AG10803 (cell line): ENCODE data around the gene SERPINA5.
A peak's percentile ranks its signal among the peaks of the same experiment; 100 is the strongest.

ENCODE experiments used
- DNase-seq: peaks from one replicate; pipeline ENCODE4 v3.0.0; 2010; ENCODE audit warnings: low read depth
- H3K4me3 ChIP-seq: 2 replicates; pipeline ENCODE4 v1.5.1; 2011; ENCODE audit warnings: mild to moderate bottlenecking, low read length, control low read depth
- TF ChIP-seq, protein P1 (sequence below): conservative IDR thresholded peaks from 2 replicates; pipeline ENCODE4 v1.5.1; 2011; ENCODE audit warnings: mild to moderate bottlenecking, low read length, control low read depth, inconsistent platforms

SERPINA5 gene

DNA sequence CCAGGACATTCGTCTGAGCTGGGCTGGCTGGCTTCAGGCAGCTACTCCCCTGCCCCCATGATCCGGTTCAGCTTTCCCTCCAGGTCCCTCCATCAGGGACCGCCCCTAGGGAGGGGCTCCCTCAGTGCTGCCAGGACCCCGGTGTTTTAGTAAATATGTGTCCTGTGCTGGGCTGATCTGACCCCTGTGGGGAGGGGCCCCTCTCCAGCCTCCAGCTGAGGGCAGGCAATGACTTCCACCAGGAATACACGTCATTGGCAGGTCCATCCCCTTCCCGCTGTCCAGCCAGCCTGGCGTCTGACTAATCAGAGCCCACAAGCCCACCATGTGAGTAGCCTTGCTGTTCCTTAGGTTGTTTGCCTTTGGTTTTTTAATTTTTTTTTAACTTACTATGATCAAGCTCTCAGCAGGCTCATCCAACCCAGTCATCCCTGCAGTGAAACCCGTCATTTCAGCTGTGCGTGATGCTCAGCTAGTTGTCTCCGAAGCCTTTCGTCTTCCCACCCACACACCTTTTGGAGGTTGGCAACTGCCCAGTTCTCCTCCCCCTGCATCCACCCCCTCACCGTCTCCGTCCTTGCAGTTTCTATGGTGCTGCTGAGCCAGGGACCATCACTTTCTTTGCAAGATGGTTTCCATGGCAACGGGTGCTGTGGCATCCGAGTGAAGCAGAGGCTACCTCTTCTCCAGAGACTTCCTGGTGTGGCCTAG lies 35.9 kb upstream of the SERPINA5 start:
- no peak for DNase-seq
- TF ChIP-seq, protein P1, sequence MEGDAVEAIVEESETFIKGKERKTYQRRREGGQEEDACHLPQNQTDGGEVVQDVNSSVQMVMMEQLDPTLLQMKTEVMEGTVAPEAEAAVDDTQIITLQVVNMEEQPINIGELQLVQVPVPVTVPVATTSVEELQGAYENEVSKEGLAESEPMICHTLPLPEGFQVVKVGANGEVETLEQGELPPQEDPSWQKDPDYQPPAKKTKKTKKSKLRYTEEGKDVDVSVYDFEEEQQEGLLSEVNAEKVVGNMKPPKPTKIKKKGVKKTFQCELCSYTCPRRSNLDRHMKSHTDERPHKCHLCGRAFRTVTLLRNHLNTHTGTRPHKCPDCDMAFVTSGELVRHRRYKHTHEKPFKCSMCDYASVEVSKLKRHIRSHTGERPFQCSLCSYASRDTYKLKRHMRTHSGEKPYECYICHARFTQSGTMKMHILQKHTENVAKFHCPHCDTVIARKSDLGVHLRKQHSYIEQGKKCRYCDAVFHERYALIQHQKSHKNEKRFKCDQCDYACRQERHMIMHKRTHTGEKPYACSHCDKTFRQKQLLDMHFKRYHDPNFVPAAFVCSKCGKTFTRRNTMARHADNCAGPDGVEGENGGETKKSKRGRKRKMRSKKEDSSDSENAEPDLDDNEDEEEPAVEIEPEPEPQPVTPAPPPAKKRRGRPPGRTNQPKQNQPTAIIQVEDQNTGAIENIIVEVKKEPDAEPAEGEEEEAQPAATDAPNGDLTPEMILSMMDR = no peak

DNA sequence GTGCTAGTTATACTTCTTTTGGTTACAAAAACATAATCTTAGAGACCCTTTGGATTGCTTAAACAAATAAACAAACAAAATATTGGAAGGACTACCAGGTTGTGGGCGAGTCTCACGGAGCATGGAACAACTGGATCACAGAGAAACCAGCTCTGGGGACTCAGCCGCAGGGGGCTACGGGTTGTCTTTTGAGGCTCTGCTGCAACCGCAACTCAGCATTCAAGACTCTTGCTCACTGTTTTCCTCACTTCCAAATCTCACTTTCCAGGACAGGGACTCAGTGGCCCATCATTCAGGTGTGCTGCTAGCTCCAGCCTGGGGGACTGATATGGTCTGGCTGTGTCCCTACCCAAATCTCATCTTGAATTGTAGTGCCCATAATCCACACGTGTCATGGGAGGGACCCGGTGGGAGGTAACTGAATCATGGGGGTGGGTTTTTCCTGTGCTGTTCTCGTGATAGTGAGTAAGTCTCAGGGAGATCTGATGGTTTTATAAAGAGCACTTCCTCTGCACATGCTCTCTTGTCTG lies 34.0 kb upstream of the SERPINA5 start:
- no peak overlapping the region for H3K4me3 ChIP-seq
- TF ChIP-seq, protein P1 = no peak
- DNase-seq = no peak

More for the DNA sequence above, 35.9 kb upstream of the SERPINA5 start:
- no peak overlapping the region for H3K4me3 ChIP-seq

DNA sequence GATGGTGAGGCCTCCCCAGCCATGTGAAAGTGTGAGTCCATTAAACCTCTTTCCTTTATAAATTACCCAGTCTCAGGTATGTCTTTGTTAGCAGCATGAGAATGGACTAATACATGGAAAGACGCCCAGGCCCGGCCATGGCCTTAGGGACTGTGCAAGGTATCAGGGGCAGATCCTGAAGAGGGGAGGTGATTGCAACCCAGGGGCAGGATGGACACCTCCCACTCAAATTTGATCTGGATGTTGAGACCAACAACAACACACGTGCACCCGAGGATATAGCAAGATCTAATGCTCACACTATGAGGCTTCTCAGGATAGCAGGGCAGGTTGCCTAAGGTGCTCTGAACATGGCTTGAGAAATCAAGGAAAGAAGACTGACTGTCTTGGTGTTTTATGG lies 33.5 kb upstream of the SERPINA5 start:
- TF ChIP-seq, protein P1 = no peak
- H3K4me3 ChIP-seq = no peak overlapping the region
- no peak for DNase-seq

DNA sequence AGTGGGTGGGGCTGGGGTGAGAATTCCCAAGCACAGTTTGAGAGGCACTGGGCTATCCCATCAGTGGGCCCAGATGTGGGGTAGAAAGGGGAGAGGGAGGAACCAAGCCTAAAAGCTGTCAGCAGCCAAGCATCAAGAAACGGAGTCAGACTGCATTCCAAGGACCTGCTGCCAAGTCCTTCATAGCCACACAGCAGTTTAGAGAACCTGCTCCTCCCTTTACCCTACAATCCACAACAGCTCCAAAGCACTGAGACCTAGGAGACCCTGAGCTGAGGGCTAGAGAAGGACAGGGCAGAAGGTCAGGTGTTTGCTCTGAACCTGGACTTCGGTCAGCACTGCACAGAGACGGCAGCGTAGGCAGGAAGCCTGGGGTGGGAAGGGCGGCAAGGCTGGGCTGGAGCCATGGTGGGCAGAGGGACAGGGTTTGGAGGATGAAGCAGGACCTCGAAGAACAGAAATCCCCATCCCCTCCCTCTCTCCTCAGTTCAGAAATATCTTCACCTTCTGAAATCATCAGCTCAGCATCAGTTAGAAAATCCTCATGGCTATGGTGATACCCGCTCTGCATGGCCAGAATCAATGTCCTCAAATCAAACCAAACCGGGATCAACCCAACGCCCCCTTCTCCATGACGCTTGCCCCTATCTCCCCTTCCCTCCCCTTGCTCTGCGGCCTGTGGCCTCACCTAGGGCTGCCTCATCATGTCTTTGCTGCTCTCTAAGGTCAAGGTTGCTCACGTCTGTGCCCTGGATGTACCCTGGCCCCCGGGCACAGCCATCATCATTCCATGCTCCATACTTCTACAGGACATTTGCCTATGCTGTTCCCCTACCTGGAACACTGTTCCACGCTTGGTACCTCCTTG lies 32.9 kb upstream of the SERPINA5 start:
- TF ChIP-seq, protein P1 = no peak

DNA sequence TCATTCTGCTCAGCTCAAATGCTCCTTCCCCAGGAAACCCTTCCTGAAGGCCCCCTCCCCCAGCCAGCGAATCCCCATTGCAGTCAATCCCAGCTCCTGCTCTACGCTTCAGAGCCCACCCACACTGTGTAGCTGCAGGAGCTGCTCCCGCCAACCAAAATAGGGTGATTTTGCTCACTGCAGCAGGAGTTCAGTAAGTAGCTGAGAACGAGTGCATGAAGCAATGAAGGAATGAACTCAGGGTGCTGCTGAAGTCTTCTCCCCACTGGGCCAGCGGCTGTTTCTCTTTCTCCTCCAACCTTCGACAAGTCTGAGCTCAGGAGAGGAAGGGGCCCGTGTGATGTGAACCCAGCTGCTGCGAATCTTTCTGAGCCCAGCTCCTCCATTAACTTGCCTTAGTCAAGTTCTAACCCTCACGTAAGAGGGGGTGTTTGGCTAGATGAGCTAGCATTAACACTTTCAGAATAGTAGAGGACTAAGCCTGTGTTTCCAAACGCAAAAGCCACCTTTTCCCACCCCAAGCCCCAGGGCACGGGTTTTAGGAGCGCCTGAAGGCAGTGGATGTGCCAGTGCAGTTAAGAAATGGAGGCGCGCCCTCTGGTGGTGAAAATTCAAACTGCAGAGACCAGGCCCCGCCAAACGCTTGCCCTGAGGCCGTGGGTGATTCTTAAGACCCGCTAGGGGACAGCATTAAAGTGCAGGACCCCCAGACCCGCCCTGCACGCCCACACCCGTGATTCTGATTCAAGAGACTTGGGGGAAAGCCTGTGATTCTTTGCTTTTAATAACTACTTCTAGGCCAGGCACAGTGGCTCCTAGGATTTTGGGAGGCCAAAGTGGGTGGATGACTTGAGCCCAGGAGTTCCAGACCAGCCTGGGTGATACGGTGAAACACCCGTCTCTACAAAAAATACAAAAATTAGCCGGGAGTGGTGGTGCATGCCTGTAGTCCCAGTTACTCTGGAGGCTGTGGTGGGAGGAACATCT lies 31.9 kb upstream of the SERPINA5 start:
- no peak overlapping the region for H3K4me3 ChIP-seq
- peak; percentile 35 for DNase-seq
- TF ChIP-seq, protein P1 = peak; percentile 80

More for the DNA sequence above, 32.9 kb upstream of the SERPINA5 start:
- H3K4me3 ChIP-seq = no peak overlapping the region
- no peak for DNase-seq

DNA sequence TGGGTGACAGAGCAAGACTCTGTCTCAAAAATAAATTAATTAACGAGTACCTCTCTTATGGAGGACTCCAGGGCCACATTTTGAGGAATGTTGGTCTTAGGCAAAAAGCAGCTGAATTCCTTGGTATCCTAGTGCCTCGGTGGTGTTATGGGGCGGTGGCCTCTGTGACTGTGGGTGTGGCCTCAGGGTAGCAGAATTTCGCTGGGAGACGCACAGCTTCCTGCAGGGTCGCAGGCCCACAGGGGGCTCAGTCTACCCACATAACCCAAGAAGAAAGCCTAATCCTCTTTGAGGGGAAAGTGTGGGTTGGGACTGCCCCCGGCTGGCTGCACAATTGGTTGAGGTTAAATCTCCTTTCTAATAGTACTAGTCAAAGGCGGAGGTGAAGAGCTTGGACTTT lies 31.2 kb upstream of the SERPINA5 start:
- TF ChIP-seq, protein P1 = no peak
- DNase-seq = no peak
- no peak overlapping the region for H3K4me3 ChIP-seq
